Activated CD4-positive, alpha-beta T cell treated with anti-CD3 and anti-CD28 coated beads for 36 hours (primary cell): Measurements from ENCODE around the gene MAN2A2. TPM values are rescaled to one million over a fixed set of nuclear protein-coding genes. Genes with fewer than 3 reads are reported as not detected.
A peak's percentile ranks its signal among the peaks of the same experiment; 100 is the strongest.

Source experiments
- ATAC-seq: fragments of 200-7000 bp; cut with Tn5 transposase; one replicate; pipeline ENCODE4 v1.10.0; 2021; ENCODE audit warnings: mild to moderate bottlenecking, moderate library complexity
- CTCF ChIA-PET: fragments of 350-600 bp; sonication (Branson Sonifier 250); formaldehyde crosslinking; loops from one replicate; lab custom pipeline; 2021; ENCODE audit warnings: antibody characterized with exemption; lab: Charles Lee
- POLR2A ChIA-PET: fragments of 350-600 bp; sonication (Branson Sonifier 250); formaldehyde crosslinking; loops from one replicate; lab custom pipeline; 2021; ENCODE audit warnings: antibody characterized with exemption, inconsistent platforms; lab: Charles Lee
- DNase-seq: peaks from one replicate; pipeline ENCODE4 v3.0.0-alpha.2; 2020
- H3K27ac Mint-ChIP-seq: one replicate; pipeline ENCODE4 v1.8.0; 2021; ENCODE audit warnings: mixed read lengths
- H3K27me3 Mint-ChIP-seq: one replicate; pipeline ENCODE4 v1.8.0; 2021; ENCODE audit warnings: mixed read lengths
- H3K36me3 Mint-ChIP-seq: one replicate; pipeline ENCODE4 v1.8.0; 2021; ENCODE audit warnings: low read depth, mixed read lengths
- H3K4me1 Mint-ChIP-seq: one replicate; pipeline ENCODE4 v1.8.0; 2021; ENCODE audit warnings: mixed read lengths
- H3K4me3 Mint-ChIP-seq: one replicate; pipeline ENCODE4 v1.8.0; 2021; ENCODE audit warnings: mild to moderate bottlenecking, moderate library complexity, mixed read lengths
- H3K9me3 Mint-ChIP-seq: one replicate; pipeline ENCODE4 v1.8.0; 2021; ENCODE audit warnings: low read depth, mixed read lengths
- intact Hi-C, 2 experiments: fragments of 100-400 bp; cut with DNase I in 1 of 2; cut with micrococcal nuclease in 1 of 2; formaldehyde crosslinking; loops; one replicate each; pipeline versions ENCODE4 v1.14.2 to v1.15.1; 2022 to 2024; cut with DNase I, micrococcal nuclease
- total RNA-seq, 2 experiments: library from RNA; stranded (reverse); gene quantifications; one replicate each; pipeline ENCODE4 v1.2.3, GENCODE V29; 2021

MAN2A2 gene
- total RNA-seq, 2 experiments from 2014 or later: 76.6 to 104 TPM

GRCh38 chr15:90945091-90945490, 42.0 kb downstream of the MAN2A2 start:
- H3K27ac Mint-ChIP-seq: no peak overlapping the region

GRCh38 chr15:90946538-90946937, 43.4 kb downstream of the MAN2A2 start:
- Mint-ChIP-seq H3K36me3 (peaks cover 40% of the 10 kb centered on the region), H3K27me3 (no peaks in the 10 kb centered on the region), H3K4me3 (no peak overlapping the region), H3K27ac (no peak overlapping the region), H3K4me1 (no peaks in the 10 kb centered on the region), H3K9me3 (no peaks in the 10 kb centered on the region)
- DNase-seq (no peak), ATAC-seq (no peak)
- ChIA-PET POLR2A (no interaction called here), CTCF (interaction anchor here (0.9 to 4.6 kb wide), 2 partner anchors 11 to 14 kb away, joined by 3 to 18 read pairs; partner anchors contain the start of genes HDDC3 and UNC45A)
- intact Hi-C loops: no loop called here

More at GRCh38 chr15:90945091-90945490, 42.0 kb downstream of the MAN2A2 start:
- Mint-ChIP-seq H3K4me1 (no peaks in the 10 kb centered on the region), H3K9me3 (no peaks in the 10 kb centered on the region), H3K36me3 (peaks cover 46% of the 10 kb centered on the region), H3K27me3 (no peaks in the 10 kb centered on the region), H3K4me3 (no peak overlapping the region)
- no peak for DNase-seq
- CTCF ChIA-PET: interaction anchor here (5.1 kb wide), 1 partner anchor 11 kb away, joined by 42 read pairs; the partner anchor contains the start of genes HDDC3 and UNC45A
- POLR2A ChIA-PET: no interaction called here
- ATAC-seq: no peak
- intact Hi-C loops: no loop called here

GRCh38 chr15:90946941-90947576, 44.0 kb downstream of the MAN2A2 start:
- H3K36me3 Mint-ChIP-seq: peaks cover 45% of the 10 kb centered on the region
- POLR2A ChIA-PET: no interaction called here
- H3K27ac Mint-ChIP-seq: no peak overlapping the region
- no peaks in the 10 kb centered on the region for H3K4me1 Mint-ChIP-seq
- no peak overlapping the region for H3K4me3 Mint-ChIP-seq
- CTCF ChIA-PET: interaction anchor here (0.9 to 4.6 kb wide), 2 partner anchors 12 to 14 kb away, joined by 3 to 18 read pairs; partner anchors contain the start of genes HDDC3 and UNC45A
- ATAC-seq (no peak), DNase-seq (no peak)
- no peaks in the 10 kb centered on the region for H3K9me3 Mint-ChIP-seq
- no peaks in the 10 kb centered on the region for H3K27me3 Mint-ChIP-seq
- intact Hi-C loops: no loop called here

GRCh38 chr15:90947577-90948357, 44.7 kb downstream of the MAN2A2 start:
- H3K36me3 Mint-ChIP-seq: peaks cover 45% of the 10 kb centered on the region
- CTCF ChIA-PET: interaction anchor here (0.9 to 4.6 kb wide), 3 partner anchors 13 to 15 kb away, joined by 3 to 18 read pairs (median 3); partner anchors contain the start of genes HDDC3 and UNC45A
- no peak for ATAC-seq

GRCh38 chr15:90948506-90948905, 45.4 kb downstream of the MAN2A2 start:
- CTCF ChIA-PET: interaction anchor here (0.7 to 4.6 kb wide), 4 partner anchors 11 to 383 kb away, joined by 3 to 18 read pairs (median 3); partner anchors contain the start of genes HDDC3 and UNC45A

More at GRCh38 chr15:90947577-90948357, 44.7 kb downstream of the MAN2A2 start:
- Mint-ChIP-seq H3K27ac (no peak overlapping the region), H3K4me3 (no peak overlapping the region), H3K9me3 (no peaks in the 10 kb centered on the region), H3K27me3 (no peaks in the 10 kb centered on the region), H3K4me1 (no peaks in the 10 kb centered on the region)
- no peak for DNase-seq
- intact Hi-C loops: no loop called here
- POLR2A ChIA-PET: interaction anchor here (0.6 to 1.3 kb wide), 2 partner anchors 12 to 17 kb away, joined by 3 read pairs; partner anchors contain the start of gene UNC45A

GRCh38 chr15:90949979-90950675, 47.0 kb downstream of the MAN2A2 start:
- ChIA-PET CTCF (interaction anchor here (4.6 kb wide), 1 partner anchor 17 kb away, joined by 18 read pairs; the partner anchor contains the start of gene HDDC3), POLR2A (no interaction called here)
- Mint-ChIP-seq H3K27ac (no peak overlapping the region), H3K4me1 (peaks cover 5% of the 10 kb centered on the region), H3K27me3 (no peaks in the 10 kb centered on the region), H3K36me3 (peaks cover 41% of the 10 kb centered on the region), H3K4me3 (no peak overlapping the region), H3K9me3 (no peaks in the 10 kb centered on the region)
- ATAC-seq: no peak
- no peak for DNase-seq
- intact Hi-C loops: no loop called here

More at GRCh38 chr15:90948506-90948905, 45.4 kb downstream of the MAN2A2 start:
- Mint-ChIP-seq H3K4me3 (no peak overlapping the region), H3K27ac (no peak overlapping the region), H3K27me3 (no peaks in the 10 kb centered on the region), H3K9me3 (no peaks in the 10 kb centered on the region), H3K36me3 (peaks cover 45% of the 10 kb centered on the region), H3K4me1 (no peaks in the 10 kb centered on the region)
- ATAC-seq (no peak), DNase-seq (no peak)
- POLR2A ChIA-PET: interaction anchor here (0.6 to 1.3 kb wide), 2 partner anchors 13 to 18 kb away, joined by 3 read pairs; partner anchors contain the start of gene UNC45A
- intact Hi-C loops: no loop called here

GRCh38 chr15:90950676-90951075, 47.6 kb downstream of the MAN2A2 start:
- Mint-ChIP-seq H3K9me3 (no peaks in the 10 kb centered on the region), H3K27me3 (no peaks in the 10 kb centered on the region), H3K36me3 (peaks cover 40% of the 10 kb centered on the region), H3K27ac (no peak overlapping the region), H3K4me1 (peaks cover 5% of the 10 kb centered on the region), H3K4me3 (no peak overlapping the region)
- ChIA-PET CTCF (interaction anchor here (4.6 kb wide), 1 partner anchor 18 kb away, joined by 18 read pairs; the partner anchor contains the start of gene HDDC3), POLR2A (no interaction called here)
- intact Hi-C loops: no loop called here
- ATAC-seq: no peak
- DNase-seq: no peak

GRCh38 chr15:90952901-90953677, 50.0 kb downstream of the MAN2A2 start:
- no peak for ATAC-seq
- no peak for DNase-seq
- peaks cover 40% of the 10 kb centered on the region for H3K36me3 Mint-ChIP-seq
- no peak overlapping the region for H3K27ac Mint-ChIP-seq
- intact Hi-C loops: no loop called here
- H3K27me3 Mint-ChIP-seq: no peaks in the 10 kb centered on the region
- ChIA-PET CTCF (interaction anchor here (0.6 to 10.9 kb wide), 2 partner anchors 18 to 100 kb away, joined by 3 to 139 read pairs; partner anchors contain the start of genes HDDC3 and UNC45A), POLR2A (interaction anchor here (0.6 to 2.4 kb wide), 3 partner anchors 18 to 79 kb away, joined by 3 to 14 read pairs (median 4); partner anchors contain the start of gene UNC45A)
- peaks cover 13% of the 10 kb centered on the region for H3K4me1 Mint-ChIP-seq
- H3K4me3 Mint-ChIP-seq: no peak overlapping the region
- H3K9me3 Mint-ChIP-seq: no peaks in the 10 kb centered on the region

GRCh38 chr15:90953947-90954711, 51.0 kb downstream of the MAN2A2 start:
- DNase-seq: no peak
- H3K4me1 Mint-ChIP-seq: peaks cover 13% of the 10 kb centered on the region
- no peaks in the 10 kb centered on the region for H3K9me3 Mint-ChIP-seq
- H3K27me3 Mint-ChIP-seq: no peaks in the 10 kb centered on the region
- POLR2A ChIA-PET: interaction anchor here (0.6 to 2.4 kb wide), 6 partner anchors 15 to 237 kb away, joined by 4 to 14 read pairs (median 4); partner anchors contain the start of genes BLM, HDDC3, PRC1 and UNC45A
- intact Hi-C loops: loop anchor here (1.0 to 2.0 kb wide), 3 partner anchors 19 to 68 kb away; partner anchors contain the start of genes UNC45A (in 1 of the 2) and VPS33B (in 1 of the 2)
- CTCF ChIA-PET: interaction anchor here (0.6 to 10.9 kb wide), 8 partner anchors 10 to 318 kb away, joined by 3 to 139 read pairs (median 3); partner anchors contain the start of genes HDDC3 and UNC45A
- ATAC-seq: no peak
- peak overlapping the region; percentile 84 for H3K4me3 Mint-ChIP-seq
- H3K36me3 Mint-ChIP-seq: peaks cover 36% of the 10 kb centered on the region
- H3K27ac Mint-ChIP-seq: peak overlapping the region; percentile 95
